MM.1S (cell line): ENCODE measurements around the gene FIBP.

Source experiments
- DNase-seq: peaks from one replicate; pipeline ENCODE4 v3.0.0-alpha.2; 2015
- H2AFZ ChIP-seq: fragments of 300-600 bp; sonication (generic); 2 replicates; pipeline ENCODE4 v1.6.0; 2016; ENCODE audit warnings: antibody characterized with exemption, low read length
- H3F3A ChIP-seq: fragments of 300-600 bp; sonication (generic); 2 replicates; pipeline ENCODE4 v1.6.1; 2016; ENCODE audit warnings: mild to moderate bottlenecking, antibody characterized with exemption, low read length, moderate library complexity, mixed read lengths; ENCODE audit not compliant: insufficient read depth
- H3K27ac ChIP-seq: fragments of 300-600 bp; sonication (generic); 2 replicates; pipeline ENCODE4 v1.5.1; 2016; ENCODE audit warnings: mild to moderate bottlenecking, low read length
- H3K27me3 ChIP-seq: fragments of 300-600 bp; sonication (generic); replicated peaks from 2 replicates; pipeline ENCODE4 v1.6.0; 2016; ENCODE audit warnings: low read length; ENCODE audit not compliant: insufficient read depth
- H3K36me3 ChIP-seq: fragments of 300-600 bp; sonication (generic); replicated peaks from 2 replicates; pipeline ENCODE4 v1.6.1; 2016; ENCODE audit warnings: mild to moderate bottlenecking, low read length, mixed read lengths; ENCODE audit not compliant: insufficient read depth
- H3K4me1 ChIP-seq: fragments of 300-600 bp; sonication (generic); 2 replicates; pipeline ENCODE4 v1.6.1; 2016; ENCODE audit warnings: low read length, mixed read lengths
- H3K4me2 ChIP-seq: fragments of 300-600 bp; sonication (generic); 2 replicates; pipeline ENCODE4 v1.6.0; 2016; ENCODE audit warnings: low read depth, low read length
- H3K4me3 ChIP-seq: fragments of 300-600 bp; sonication (generic); 2 replicates; pipeline ENCODE4 v1.5.1; 2016; ENCODE audit warnings: low read length, mixed read lengths
- H3K79me2 ChIP-seq: fragments of 300-600 bp; sonication (generic); 2 replicates; pipeline ENCODE4 v1.6.1; 2016; ENCODE audit warnings: mixed run types, low read length, mixed read lengths
- H3K9ac ChIP-seq: fragments of 300-600 bp; sonication (generic); 2 replicates; pipeline ENCODE4 v1.6.1; 2016; ENCODE audit warnings: low read length, mixed read lengths
- H3K9me2 ChIP-seq: fragments of 300-600 bp; sonication (generic); replicated peaks from 2 replicates; pipeline ENCODE4 v1.6.1; 2016; ENCODE audit warnings: mild to moderate bottlenecking, low read length, mixed read lengths; ENCODE audit not compliant: insufficient read depth
- H3K9me3 ChIP-seq: fragments of 300-600 bp; sonication (generic); replicated peaks from 2 replicates; pipeline ENCODE4 v1.6.1; 2016; ENCODE audit warnings: mild to moderate bottlenecking, low read length, mixed read lengths; ENCODE audit not compliant: insufficient read depth
- H4K20me1 ChIP-seq: fragments of 300-600 bp; sonication (generic); 2 replicates; pipeline ENCODE4 v1.6.1; 2016; ENCODE audit warnings: mild to moderate bottlenecking, low read length, moderate library complexity, mixed read lengths; ENCODE audit not compliant: insufficient read depth
- CTCF ChIP-seq: fragments of 300-600 bp; sonication (generic); IDR thresholded peaks from 2 replicates; pipeline ENCODE4 v1.5.1; 2016; ENCODE audit warnings: antibody characterized with exemption, low read length, mixed read lengths
- EZH2 ChIP-seq: fragments of 300-600 bp; sonication (generic); optimal IDR thresholded peaks from 2 replicates; pipeline ENCODE3; 2017; ENCODE audit warnings: low read depth, mild to moderate bottlenecking, antibody characterized with exemption, low read length, mixed read lengths
- EZH2phosphoT487 ChIP-seq: fragments of 300-600 bp; sonication (generic); IDR thresholded peaks from 2 replicates; pipeline ENCODE4 v1.6.1; 2018; ENCODE audit warnings: antibody characterized with exemption, low read length

The FIBP gene

DNA sequence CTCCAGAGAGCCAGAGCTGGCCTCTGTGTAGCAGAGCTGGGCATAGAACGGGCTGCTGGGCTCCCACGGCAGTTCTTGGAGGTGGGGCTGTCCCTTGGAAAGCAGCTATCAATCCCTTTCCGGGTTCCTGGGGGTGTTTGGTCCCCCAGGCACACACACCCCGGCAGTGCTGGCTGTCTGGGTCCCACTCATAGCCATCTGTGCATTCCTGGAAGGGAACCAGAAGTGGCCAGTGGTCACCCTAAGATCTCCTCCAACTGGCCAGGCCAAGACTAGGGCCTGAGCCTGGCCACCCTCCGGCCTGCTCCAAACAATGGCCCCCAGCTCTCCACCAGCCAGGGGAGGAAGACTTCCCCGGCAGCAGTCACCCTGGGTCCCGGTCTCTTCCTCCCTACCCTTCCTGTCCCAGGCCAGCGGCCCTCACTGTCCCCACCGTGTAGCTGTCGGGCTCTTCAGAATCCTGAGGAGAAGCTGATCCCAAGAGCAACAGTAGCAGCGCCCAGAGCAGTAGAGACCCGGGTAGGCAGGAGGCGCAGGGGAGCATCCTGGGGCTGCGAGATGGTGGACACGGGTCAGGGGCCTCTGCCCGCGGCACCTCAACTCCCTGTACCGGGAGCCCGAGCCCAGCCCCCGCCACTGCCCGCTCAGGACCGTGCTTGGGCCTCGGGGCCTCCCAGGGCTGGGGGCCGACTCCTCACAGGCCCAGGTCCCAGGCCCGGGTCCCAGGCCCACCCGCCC is 16.3 kb downstream of the FIBP start:
- no peaks in the 10 kb centered on the region; the same call in 1 of the 2 replicates for H3F3A ChIP-seq
- TF ChIP-seq CTCF (no peak), EZH2 (no peak), EZH2phosphoT487 (no peak)
- no peaks in the 10 kb centered on the region for H3K9me3 ChIP-seq
- H3K36me3 ChIP-seq = no peaks in the 10 kb centered on the region
- no peaks in the 10 kb centered on the region for H3K27me3 ChIP-seq
- H3K4me3 ChIP-seq = no peak overlapping the region
- H3K79me2 ChIP-seq = no peaks in the 10 kb centered on the region
- H3K9ac ChIP-seq = no peak overlapping the region
- no peaks in the 10 kb centered on the region for H4K20me1 ChIP-seq
- DNase-seq = no peak
- no peak overlapping the region for H2AFZ ChIP-seq
- H3K4me1 ChIP-seq = 0 out of 2 replicates have a peak, but pooled peaks cover 4% of the 10 kb centered on the region
- no peak overlapping the region for H3K4me2 ChIP-seq
- no peaks in the 10 kb centered on the region for H3K9me2 ChIP-seq
- no peak overlapping the region for H3K27ac ChIP-seq

DNA sequence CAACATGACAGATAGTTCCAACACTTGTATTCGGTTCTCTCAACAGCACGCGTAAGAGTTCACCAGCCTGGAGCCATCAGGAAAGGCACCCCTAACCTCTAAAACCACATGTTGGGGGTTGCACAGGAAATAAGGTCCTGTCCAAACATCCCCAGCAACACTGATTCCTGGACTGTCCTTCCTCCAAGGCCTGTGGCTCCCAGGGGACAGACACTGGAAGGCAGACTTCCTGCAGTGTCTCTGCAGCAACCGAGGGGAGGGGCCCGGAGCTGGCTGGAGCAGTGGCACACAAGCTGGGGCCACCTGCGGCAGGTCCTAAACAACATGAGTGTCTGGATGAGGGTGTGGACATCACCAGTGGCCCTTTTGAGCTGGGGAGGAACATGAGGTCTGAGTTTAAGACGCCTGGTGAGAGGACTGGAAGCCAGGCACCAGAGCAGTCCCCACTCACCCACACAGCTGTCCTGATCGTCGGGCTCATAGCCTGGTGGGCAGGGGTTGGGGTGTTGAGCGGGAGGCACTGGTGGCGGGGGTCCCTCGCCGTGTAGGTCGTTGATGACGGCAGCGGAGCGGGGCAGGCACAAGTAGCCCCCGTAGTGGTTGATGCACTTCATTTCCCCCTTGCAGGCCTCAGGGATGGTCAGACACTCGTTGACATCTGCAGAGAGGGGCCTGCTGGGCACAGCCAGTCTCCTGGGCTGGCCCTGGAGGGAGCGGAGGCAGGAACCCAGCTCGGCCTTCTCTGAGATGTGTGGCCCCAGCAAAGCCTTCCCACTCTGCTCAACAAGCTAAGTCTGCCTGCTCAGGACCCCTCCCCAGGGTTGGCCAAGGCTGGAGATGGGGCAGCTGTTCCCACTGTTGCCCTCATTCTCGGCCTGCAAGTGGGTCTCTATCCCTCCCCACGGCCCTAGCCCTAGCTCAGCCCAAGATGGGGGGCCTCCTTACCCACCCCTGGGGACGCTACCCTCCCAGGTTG is 17.3 kb downstream of the FIBP start:
- H3K9me2 ChIP-seq = no peaks in the 10 kb centered on the region
- no peak overlapping the region for H3K4me2 ChIP-seq
- H3K4me1 ChIP-seq = 0 out of 2 replicates have a peak, but pooled peaks cover 4% of the 10 kb centered on the region
- no peaks in the 10 kb centered on the region for H3K79me2 ChIP-seq
- H3K27ac ChIP-seq = no peak overlapping the region
- no peaks in the 10 kb centered on the region; the same call in 1 of the 2 replicates for H3F3A ChIP-seq
- DNase-seq = peak; percentile 3
- H3K9ac ChIP-seq = no peak overlapping the region
- H3K36me3 ChIP-seq = no peaks in the 10 kb centered on the region
- no peaks in the 10 kb centered on the region for H3K9me3 ChIP-seq
- no peak overlapping the region for H3K4me3 ChIP-seq
- no peak for TF ChIP-seq EZH2phosphoT487
- TF ChIP-seq CTCF = no peak
- H3K27me3 ChIP-seq = no peaks in the 10 kb centered on the region
- no peaks in the 10 kb centered on the region for H4K20me1 ChIP-seq
- H2AFZ ChIP-seq = no peak overlapping the region

GRCh38 chr11:65870307-65870658 is 18.0 kb downstream of the FIBP start:
- H3K9ac ChIP-seq = no peak overlapping the region
- 0 out of 2 replicates have a peak, but pooled peaks cover 4% of the 10 kb centered on the region for H3K4me1 ChIP-seq
- H3F3A ChIP-seq = no peaks in the 10 kb centered on the region; the same call in 1 of the 2 replicates
- TF ChIP-seq CTCF = no peak
- TF ChIP-seq EZH2phosphoT487 = no peak
- TF ChIP-seq EZH2 = no peak
- no peaks in the 10 kb centered on the region for H3K27me3 ChIP-seq
- no peak for DNase-seq
- H3K4me3 ChIP-seq = no peak overlapping the region
- no peaks in the 10 kb centered on the region for H3K36me3 ChIP-seq
- no peaks in the 10 kb centered on the region for H3K9me2 ChIP-seq
- no peak overlapping the region for H2AFZ ChIP-seq
- H3K9me3 ChIP-seq = no peaks in the 10 kb centered on the region
- no peaks in the 10 kb centered on the region for H4K20me1 ChIP-seq
- H3K79me2 ChIP-seq = no peaks in the 10 kb centered on the region
- no peak overlapping the region for H3K27ac ChIP-seq
- H3K4me2 ChIP-seq = no peak overlapping the region
